Measurements from ENCODE around the gene DOCK1. TPM values are rescaled to one million over a fixed set of nuclear protein-coding genes. Genes with fewer than 3 reads are reported as not detected.

The DOCK1 gene
- total and polyA plus RNA-seq, 2 experiments from 2014 or later: 22.8 to 45.6 TPM

DNA sequence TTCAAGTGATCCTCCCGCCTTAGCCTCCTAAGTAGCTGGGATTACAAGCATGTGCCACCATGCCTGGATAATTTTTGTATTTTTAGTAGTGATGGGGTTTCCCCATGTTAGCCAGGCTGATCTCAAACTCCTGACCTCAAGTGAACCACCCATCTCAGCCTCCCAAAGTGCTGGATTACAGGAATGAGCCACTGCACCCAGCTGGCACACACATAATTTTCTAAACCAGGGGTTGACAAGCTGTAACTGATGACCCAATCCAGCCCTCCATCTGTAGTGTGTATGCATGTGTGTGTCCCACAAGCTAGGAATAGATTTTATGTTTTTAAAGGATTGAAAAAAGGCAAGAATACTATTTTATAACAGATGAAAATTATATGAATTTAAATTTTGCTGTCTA lies 417.1 kb downstream of the DOCK1 start:
- H4K20me1 ChIP-seq (ENCODE audit: insufficient read depth): no peaks in the 10 kb centered on the region
- no peak overlapping the region for H3K9ac ChIP-seq
- no peaks in the 10 kb centered on the region for H3K4me1 ChIP-seq (ENCODE audit: insufficient read depth)
- H3K9me2 ChIP-seq (ENCODE audit: insufficient read depth): no peaks in the 10 kb centered on the region
- no peak overlapping the region for H2AFZ ChIP-seq
- no peak overlapping the region for H3K4me3 ChIP-seq
- no peaks in the 10 kb centered on the region for H3K79me2 ChIP-seq (ENCODE audit: insufficient read depth)
- no peak overlapping the region for H3K27ac ChIP-seq
- no peaks in the 10 kb centered on the region for H3K9me3 ChIP-seq (ENCODE audit: low read depth)
- no peaks in the 10 kb centered on the region for H3F3A ChIP-seq (ENCODE audit: insufficient read depth)
- no peaks in the 10 kb centered on the region for H3K36me3 ChIP-seq (ENCODE audit: low read depth)
- no peak overlapping the region for H3K4me2 ChIP-seq (ENCODE audit: unreplicated experiment)
- no peak for DNase-seq
- TF ChIP-seq EZH2 (IDR thresholded peaks at IDR 0.05; ENCODE audit: insufficient read depth, poor library complexity, severe bottlenecking) (no peak), EZH2phosphoT487 (IDR thresholded peaks at IDR 0.05; ENCODE audit: insufficient read depth, low read depth) (no peak)
- in situ Hi-C loops (cut with MboI): no loop called here
- WGBS, 2 experiments (ENCODE audit: low coverage in 1 of 2, low lambda C conversion rate in 2 of 2, missing lambda C conversion rate in 2 of 2): 77 to 83% methylated on average over 1 of the region's 1 CpG
- H3K27me3 ChIP-seq (replicated peaks; ENCODE audit: insufficient read depth): no peaks in the 10 kb centered on the region

DNA sequence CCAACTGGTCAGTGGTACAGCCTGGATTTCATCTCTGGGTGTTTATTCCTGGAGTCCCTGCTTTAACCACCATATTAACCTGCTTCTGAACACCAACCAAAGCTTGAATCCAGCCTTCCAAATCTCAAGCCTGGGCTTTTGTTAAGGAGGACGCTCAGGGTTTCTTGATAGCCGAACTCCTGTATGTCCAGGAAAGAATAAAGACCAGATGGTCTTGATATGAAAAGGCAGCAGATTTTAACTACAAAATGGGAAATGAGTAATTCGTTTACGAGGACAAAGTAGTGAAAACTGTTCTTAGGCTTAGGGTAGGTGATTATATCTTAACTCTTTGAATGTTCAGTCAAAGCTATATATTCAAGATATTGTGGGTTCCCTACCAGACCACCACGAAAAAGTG lies 420.3 kb downstream of the DOCK1 start:
- DNase-seq: no peak
- 91 to 92% methylated on average over 5 of the region's 5 CpGs for WGBS, 2 experiments (ENCODE audit: low coverage in 1 of 2, low lambda C conversion rate in 2 of 2, missing lambda C conversion rate in 2 of 2)
- H3K4me3 ChIP-seq: no peak overlapping the region
- no peaks in the 10 kb centered on the region for H3K9me2 ChIP-seq (ENCODE audit: insufficient read depth)
- H3F3A ChIP-seq (ENCODE audit: insufficient read depth): no peaks in the 10 kb centered on the region
- H3K27ac ChIP-seq: no peak overlapping the region
- no peaks in the 10 kb centered on the region for H3K9me3 ChIP-seq (ENCODE audit: low read depth)
- no peaks in the 10 kb centered on the region for H3K4me1 ChIP-seq (ENCODE audit: insufficient read depth)
- no peak overlapping the region for H2AFZ ChIP-seq
- H3K36me3 ChIP-seq (ENCODE audit: low read depth): no peaks in the 10 kb centered on the region
- TF ChIP-seq EZH2phosphoT487 (IDR thresholded peaks at IDR 0.05; ENCODE audit: insufficient read depth, low read depth): no peak
- no peak for TF ChIP-seq EZH2 (IDR thresholded peaks at IDR 0.05; ENCODE audit: insufficient read depth, poor library complexity, severe bottlenecking)
- no peak overlapping the region for H3K9ac ChIP-seq
- H3K4me2 ChIP-seq (ENCODE audit: unreplicated experiment): no peak overlapping the region
- no peaks in the 10 kb centered on the region; the same call in 1 of the 2 replicates for H3K79me2 ChIP-seq (ENCODE audit: insufficient read depth)
- no peaks in the 10 kb centered on the region for H3K27me3 ChIP-seq (replicated peaks; ENCODE audit: insufficient read depth)
- H4K20me1 ChIP-seq (ENCODE audit: insufficient read depth): no peaks in the 10 kb centered on the region
- in situ Hi-C loops (cut with MboI): no loop called here

DNA sequence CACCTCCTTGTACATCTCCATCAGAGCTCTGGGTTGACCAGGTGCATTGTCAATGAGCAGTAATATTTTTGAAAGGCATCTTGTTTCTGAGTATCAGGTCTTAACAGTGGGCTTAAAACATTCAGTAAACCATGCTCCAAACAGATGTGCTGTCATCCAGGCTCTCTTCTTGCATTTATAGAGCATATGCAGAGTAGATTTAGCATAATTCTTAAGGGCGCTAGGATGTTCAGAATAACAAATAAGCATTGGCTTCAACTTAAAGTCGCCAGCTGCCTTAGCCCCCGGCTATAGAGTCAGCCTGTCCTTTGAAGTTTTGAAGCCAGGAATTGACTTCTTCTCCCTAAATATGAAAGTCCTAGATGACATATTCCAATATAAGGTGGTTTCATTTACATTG lies 421.7 kb downstream of the DOCK1 start:
- WGBS, 2 experiments (ENCODE audit: low coverage in 1 of 2, low lambda C conversion rate in 2 of 2, missing lambda C conversion rate in 2 of 2): 94 to 98% methylated on average over 3 of the region's 3 CpGs
- no peaks in the 10 kb centered on the region for H3F3A ChIP-seq (ENCODE audit: insufficient read depth)
- no peak for DNase-seq
- no peaks in the 10 kb centered on the region for H3K36me3 ChIP-seq (ENCODE audit: low read depth)
- H2AFZ ChIP-seq: no peak overlapping the region
- no peaks in the 10 kb centered on the region for H4K20me1 ChIP-seq (ENCODE audit: insufficient read depth)
- H3K27ac ChIP-seq: no peak overlapping the region
- no peak overlapping the region for H3K9ac ChIP-seq
- no peaks in the 10 kb centered on the region for H3K9me2 ChIP-seq (ENCODE audit: insufficient read depth)
- H3K4me3 ChIP-seq: no peak overlapping the region
- no peaks in the 10 kb centered on the region for H3K4me1 ChIP-seq (ENCODE audit: insufficient read depth)
- no peaks in the 10 kb centered on the region for H3K27me3 ChIP-seq (replicated peaks; ENCODE audit: insufficient read depth)
- in situ Hi-C loops (cut with MboI): no loop called here
- H3K79me2 ChIP-seq (ENCODE audit: insufficient read depth): no peaks in the 10 kb centered on the region; the same call in 1 of the 2 replicates
- H3K4me2 ChIP-seq (ENCODE audit: unreplicated experiment): no peak overlapping the region
- no peak for TF ChIP-seq EZH2 (IDR thresholded peaks at IDR 0.05; ENCODE audit: insufficient read depth, poor library complexity, severe bottlenecking)
- TF ChIP-seq EZH2phosphoT487 (IDR thresholded peaks at IDR 0.05; ENCODE audit: insufficient read depth, low read depth): no peak
- no peaks in the 10 kb centered on the region for H3K9me3 ChIP-seq (ENCODE audit: low read depth)

DNA sequence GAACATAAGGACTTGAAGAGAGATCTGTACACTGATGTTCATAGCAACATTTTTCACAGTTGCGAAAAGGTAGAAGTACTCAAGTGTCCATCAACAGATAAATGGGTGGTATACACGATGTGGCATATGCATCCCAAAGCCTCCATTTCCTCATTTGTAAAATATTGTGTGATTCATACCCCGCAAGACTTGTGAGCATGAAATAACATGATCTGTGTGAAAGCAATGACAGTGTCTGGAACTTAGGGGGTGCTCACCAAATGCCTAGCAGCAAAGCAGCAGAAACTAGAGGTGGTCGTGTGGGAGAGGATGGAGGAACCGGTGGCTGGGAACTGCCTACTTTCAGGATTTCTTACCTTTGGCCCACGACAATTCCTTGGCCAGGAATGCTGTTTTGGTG lies 426.5 kb downstream of the DOCK1 start:
- Histone ChIP-seq H3K9me3 (ENCODE audit: low read depth) (no peaks in the 10 kb centered on the region), H3K79me2 (ENCODE audit: insufficient read depth) (no peaks in the 10 kb centered on the region; the same call in 1 of the 2 replicates)

DNA sequence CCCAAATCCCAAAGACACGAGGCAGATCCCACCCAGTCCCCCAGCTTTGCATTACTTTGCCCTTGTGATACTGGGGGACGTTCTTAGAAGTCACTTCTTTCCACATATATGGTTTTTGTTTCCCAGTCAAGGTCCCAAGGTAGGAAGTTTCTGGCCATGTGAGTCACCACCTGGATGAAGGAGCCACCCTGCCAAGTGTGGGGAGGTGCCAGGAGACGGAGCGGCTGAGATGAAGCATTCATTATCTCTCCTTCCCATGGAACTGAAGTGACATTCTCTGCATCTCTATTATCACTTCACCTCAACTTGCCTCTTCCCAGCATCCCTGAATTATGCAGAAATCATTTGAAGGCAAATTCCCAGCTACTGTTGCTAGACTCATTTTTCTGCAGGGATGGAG lies 427.4 kb downstream of the DOCK1 start:
- H3K9me2 ChIP-seq (ENCODE audit: insufficient read depth): no peaks in the 10 kb centered on the region
- H3K27me3 ChIP-seq (replicated peaks; ENCODE audit: insufficient read depth): no peaks in the 10 kb centered on the region
- no peaks in the 10 kb centered on the region; the same call in 1 of the 2 replicates for H3K79me2 ChIP-seq (ENCODE audit: insufficient read depth)
- no peaks in the 10 kb centered on the region for H3F3A ChIP-seq (ENCODE audit: insufficient read depth)
- no peak for DNase-seq
- no peaks in the 10 kb centered on the region for H4K20me1 ChIP-seq (ENCODE audit: insufficient read depth)
- no peak overlapping the region for H3K4me3 ChIP-seq
- no peak overlapping the region for H2AFZ ChIP-seq
- no peak overlapping the region for H3K9ac ChIP-seq
- no peak overlapping the region for H3K4me2 ChIP-seq (ENCODE audit: unreplicated experiment)
- H3K4me1 ChIP-seq (ENCODE audit: insufficient read depth): no peaks in the 10 kb centered on the region
- H3K36me3 ChIP-seq (ENCODE audit: low read depth): no peaks in the 10 kb centered on the region
- H3K9me3 ChIP-seq (ENCODE audit: low read depth): no peaks in the 10 kb centered on the region
- WGBS, 2 experiments (ENCODE audit: low coverage in 1 of 2, low lambda C conversion rate in 2 of 2, missing lambda C conversion rate in 2 of 2): 93 to 95% methylated on average over 4 of the region's 4 CpGs
- in situ Hi-C loops (cut with MboI): no loop called here
- H3K27ac ChIP-seq: no peak overlapping the region
- TF ChIP-seq EZH2 (IDR thresholded peaks at IDR 0.05; ENCODE audit: insufficient read depth, poor library complexity, severe bottlenecking) (no peak), EZH2phosphoT487 (IDR thresholded peaks at IDR 0.05; ENCODE audit: insufficient read depth, low read depth) (no peak)

More for the DNA sequence above, 426.5 kb downstream of the DOCK1 start:
- Histone ChIP-seq H3K36me3 (ENCODE audit: low read depth) (no peaks in the 10 kb centered on the region), H3K27ac (no peak overlapping the region), H3K9ac (no peak overlapping the region), H3K4me2 (ENCODE audit: unreplicated experiment) (no peak overlapping the region), H3K4me1 (ENCODE audit: insufficient read depth) (no peaks in the 10 kb centered on the region), H4K20me1 (ENCODE audit: insufficient read depth) (no peaks in the 10 kb centered on the region), H3K9me2 (ENCODE audit: insufficient read depth) (no peaks in the 10 kb centered on the region), H3F3A (ENCODE audit: insufficient read depth) (no peaks in the 10 kb centered on the region), H2AFZ (no peak overlapping the region), H3K4me3 (no peak overlapping the region), H3K27me3 (replicated peaks; ENCODE audit: insufficient read depth) (no peaks in the 10 kb centered on the region)
- in situ Hi-C loops (cut with MboI): no loop called here
- DNase-seq: no peak
- TF ChIP-seq EZH2 (IDR thresholded peaks at IDR 0.05; ENCODE audit: insufficient read depth, poor library complexity, severe bottlenecking): no peak
- TF ChIP-seq EZH2phosphoT487 (IDR thresholded peaks at IDR 0.05; ENCODE audit: insufficient read depth, low read depth): no peak
- WGBS, 2 experiments (ENCODE audit: low coverage in 1 of 2, low lambda C conversion rate in 2 of 2, missing lambda C conversion rate in 2 of 2): 96% methylated on average over 6 of the region's 6 CpGs
